ENCODE measurements around the gene ATF5. TPM values are rescaled to one million over a fixed set of nuclear protein-coding genes. Genes with fewer than 3 reads are reported as not detected.
"Not testable (repeated sequence)": the region's sequence is repeated elsewhere in the genome, so short reads cannot be mapped to it uniquely, and the experiment has no call there.

ATF5 gene
- total RNA-seq, 2 donors from 2014 or later, result 7.4 to 12.0 TPM

DNA sequence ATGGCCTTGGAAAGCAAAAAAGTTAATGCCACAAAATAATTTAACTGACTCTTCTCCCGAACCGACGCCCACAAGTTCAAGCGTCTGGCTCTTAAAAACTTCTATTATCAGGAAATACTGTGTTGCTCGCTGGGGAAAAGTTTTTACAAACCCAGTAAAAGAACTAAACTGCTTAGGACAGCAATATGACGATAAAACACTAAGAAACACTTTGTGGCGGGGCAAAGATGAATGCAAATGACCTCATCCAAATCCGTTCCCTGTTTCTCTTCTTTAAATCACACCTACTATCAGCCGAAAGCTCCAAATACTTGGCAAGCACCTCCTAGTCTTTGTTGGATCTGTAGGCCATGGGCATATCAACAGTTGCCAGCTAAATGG is 27.1 kb downstream of the ATF5 start:
- Mint-ChIP-seq H3K27me3 (ENCODE audit: insufficient read depth) (no peaks in the 10 kb centered on the region), H3K4me3 (no peak overlapping the region)
- 93 to 94% methylated on average over 9 of the region's 9 CpGs for WGBS, 2 experiments (ENCODE audit: insufficient coverage in 1 of 2, insufficient read length in 1 of 2)

DNA sequence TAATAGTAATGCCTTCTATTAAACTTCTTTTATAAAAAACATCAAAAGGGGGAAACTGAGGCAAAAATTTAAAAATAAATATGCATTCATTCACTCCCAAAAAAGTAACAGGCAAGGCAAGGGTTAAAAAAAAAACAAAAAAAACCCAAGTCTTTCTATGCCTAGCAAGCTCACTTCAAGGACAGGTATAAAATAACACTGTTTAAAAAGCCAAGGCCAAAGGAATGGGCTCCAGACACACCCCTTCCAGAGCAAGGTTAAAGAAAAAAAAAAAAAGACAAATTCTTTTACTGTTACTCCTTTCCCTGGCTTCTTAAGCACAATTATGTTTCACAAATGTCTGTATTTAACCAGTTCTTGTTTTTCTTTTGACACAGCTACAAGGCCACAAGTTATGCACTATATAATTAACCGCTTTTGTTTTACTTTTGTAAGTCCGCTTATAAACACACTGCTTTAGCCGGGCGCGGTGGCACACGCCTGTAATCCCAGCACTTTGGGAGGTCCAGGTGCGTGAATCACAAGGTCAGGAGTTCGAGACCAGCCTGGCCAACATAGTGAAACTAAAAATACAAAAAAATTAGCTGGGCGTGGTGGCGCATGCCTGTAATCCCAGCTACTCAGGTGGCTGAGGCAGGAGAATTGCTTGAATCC is 28.4 kb downstream of the ATF5 start:
- Mint-ChIP-seq H3K4me1 (peaks cover 2% of the 10 kb centered on the region), H3K9me3 (peaks cover 7% of the 10 kb centered on the region), H3K36me3 (ENCODE audit: low read depth) (no peaks in the 10 kb centered on the region), H3K27me3 (ENCODE audit: insufficient read depth) (peaks cover 6% of the 10 kb centered on the region), H3K4me3 (no peak overlapping the region), H3K27ac (no peak overlapping the region)
- Histone ChIP-seq H3K27me3 (ENCODE audit: control insufficient read depth, insufficient read depth, low read length, poor library complexity, severe bottlenecking) (no peaks in the 10 kb centered on the region), H3K4me3 (ENCODE audit: low read length) (no peak overlapping the region), H3K36me3 (ENCODE audit: control insufficient read depth, insufficient read depth, low read length) (no peaks in the 10 kb centered on the region), H3K9ac (ENCODE audit: extremely low read depth, low read length, poor library complexity, severe bottlenecking) (no peak overlapping the region), H3K9me3 (ENCODE audit: control insufficient read depth, low read length) (no peaks in the 10 kb centered on the region), H3K4me1 (ENCODE audit: control insufficient read depth, insufficient read depth, low read length) (no peaks in the 10 kb centered on the region), H3K27ac (ENCODE audit: low read depth, low read length) (no peak overlapping the region)
- DNase-seq, result no peak
- WGBS, 2 experiments (ENCODE audit: insufficient coverage in 1 of 2, insufficient read length in 1 of 2), result 87 to 90% methylated on average over 10 of the region's 10 CpGs
- TF ChIP-seq, protein P1, sequence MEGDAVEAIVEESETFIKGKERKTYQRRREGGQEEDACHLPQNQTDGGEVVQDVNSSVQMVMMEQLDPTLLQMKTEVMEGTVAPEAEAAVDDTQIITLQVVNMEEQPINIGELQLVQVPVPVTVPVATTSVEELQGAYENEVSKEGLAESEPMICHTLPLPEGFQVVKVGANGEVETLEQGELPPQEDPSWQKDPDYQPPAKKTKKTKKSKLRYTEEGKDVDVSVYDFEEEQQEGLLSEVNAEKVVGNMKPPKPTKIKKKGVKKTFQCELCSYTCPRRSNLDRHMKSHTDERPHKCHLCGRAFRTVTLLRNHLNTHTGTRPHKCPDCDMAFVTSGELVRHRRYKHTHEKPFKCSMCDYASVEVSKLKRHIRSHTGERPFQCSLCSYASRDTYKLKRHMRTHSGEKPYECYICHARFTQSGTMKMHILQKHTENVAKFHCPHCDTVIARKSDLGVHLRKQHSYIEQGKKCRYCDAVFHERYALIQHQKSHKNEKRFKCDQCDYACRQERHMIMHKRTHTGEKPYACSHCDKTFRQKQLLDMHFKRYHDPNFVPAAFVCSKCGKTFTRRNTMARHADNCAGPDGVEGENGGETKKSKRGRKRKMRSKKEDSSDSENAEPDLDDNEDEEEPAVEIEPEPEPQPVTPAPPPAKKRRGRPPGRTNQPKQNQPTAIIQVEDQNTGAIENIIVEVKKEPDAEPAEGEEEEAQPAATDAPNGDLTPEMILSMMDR (conservative IDR thresholded peaks at IDR 0.05), result no peak

More for the DNA sequence above, 27.1 kb downstream of the ATF5 start:
- Mint-ChIP-seq H3K4me1 (peaks cover 2% of the 10 kb centered on the region), H3K9me3 (peaks cover 7% of the 10 kb centered on the region), H3K27ac (no peak overlapping the region), H3K36me3 (ENCODE audit: low read depth) (no peaks in the 10 kb centered on the region)
- TF ChIP-seq, protein P1 (conservative IDR thresholded peaks at IDR 0.05), result no peak
- no peak overlapping the region for H3K4me3 ChIP-seq (ENCODE audit: low read length)
- H3K36me3 ChIP-seq (ENCODE audit: control insufficient read depth, insufficient read depth, low read length), result no peaks in the 10 kb centered on the region
- H3K9ac ChIP-seq (ENCODE audit: extremely low read depth, low read length, poor library complexity, severe bottlenecking), result no peak overlapping the region
- no peaks in the 10 kb centered on the region for H3K4me1 ChIP-seq (ENCODE audit: control insufficient read depth, insufficient read depth, low read length)
- H3K27ac ChIP-seq (ENCODE audit: low read depth, low read length), result no peak overlapping the region
- no peak for DNase-seq
- no peaks in the 10 kb centered on the region for H3K27me3 ChIP-seq (ENCODE audit: control insufficient read depth, insufficient read depth, low read length, poor library complexity, severe bottlenecking)
- H3K9me3 ChIP-seq (ENCODE audit: control insufficient read depth, low read length), result no peaks in the 10 kb centered on the region

DNA sequence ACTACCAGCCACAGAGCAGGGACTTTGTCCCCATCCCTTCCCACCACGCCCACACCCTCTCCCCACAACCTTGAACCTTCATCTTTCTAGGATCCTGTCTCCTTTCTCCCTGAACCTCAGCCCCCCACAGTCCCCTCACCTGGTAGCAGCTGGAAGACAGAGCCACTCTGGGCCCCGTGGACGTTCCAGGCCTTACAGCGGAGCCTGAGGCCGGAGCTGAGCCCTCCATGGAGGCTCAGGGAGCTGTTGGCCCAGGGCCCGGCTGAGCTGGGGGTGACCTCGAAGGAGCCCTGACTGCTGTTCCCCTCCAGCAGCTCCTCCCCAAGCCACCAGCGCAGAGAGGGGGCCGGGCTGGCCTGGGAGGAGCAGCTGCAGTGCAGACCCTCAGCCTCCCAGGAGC is 29.1 kb downstream of the ATF5 start:
- H3K9me3 Mint-ChIP-seq; H3K27me3 ChIP-seq (ENCODE audit: control insufficient read depth, insufficient read depth, low read length, poor library complexity, severe bottlenecking); H3K27me3 Mint-ChIP-seq (ENCODE audit: insufficient read depth); H3K36me3 Mint-ChIP-seq (ENCODE audit: low read depth); H3K36me3 ChIP-seq (ENCODE audit: control insufficient read depth, insufficient read depth, low read length); H3K4me3 Mint-ChIP-seq; H3K9ac ChIP-seq (ENCODE audit: extremely low read depth, low read length, poor library complexity, severe bottlenecking); H3K4me3 ChIP-seq (ENCODE audit: low read length); H3K9me3 ChIP-seq (ENCODE audit: control insufficient read depth, low read length); DNase-seq; H3K27ac ChIP-seq (ENCODE audit: low read depth, low read length); H3K27ac Mint-ChIP-seq; H3K4me1 Mint-ChIP-seq; H3K4me1 ChIP-seq (ENCODE audit: control insufficient read depth, insufficient read depth, low read length): not testable (repeated sequence)
- 50 to 79% methylated on average over 1 to 8 of the region's 9 CpGs for WGBS, 2 experiments (ENCODE audit: insufficient coverage in 1 of 2, insufficient read length in 1 of 2)

DNA sequence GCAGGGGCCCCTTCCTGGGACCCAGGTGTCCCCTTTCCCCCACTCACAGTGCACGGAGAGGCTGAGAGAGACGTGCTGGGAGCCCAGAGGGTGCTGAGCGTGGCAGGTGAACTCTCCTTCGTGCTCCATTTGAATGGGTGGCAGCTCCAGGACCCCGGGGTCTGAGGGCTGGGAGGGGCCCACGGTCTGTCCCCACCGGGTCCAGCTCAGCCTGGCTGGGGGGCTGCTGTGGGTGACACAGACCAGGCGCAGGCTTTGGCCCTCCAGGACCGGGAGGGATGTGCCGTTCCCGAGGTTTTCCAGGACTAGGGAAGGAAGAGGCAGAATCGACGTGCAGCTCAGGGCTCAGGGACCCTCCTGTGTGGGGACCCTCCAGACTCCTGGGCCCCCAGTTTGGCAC is 29.6 kb downstream of the ATF5 start:
- H3K9me3 Mint-ChIP-seq, result not testable (repeated sequence)
- 82 to 87% methylated on average over 9 to 13 of the region's 13 CpGs for WGBS, 2 experiments (ENCODE audit: insufficient coverage in 1 of 2, insufficient read length in 1 of 2)

DNA sequence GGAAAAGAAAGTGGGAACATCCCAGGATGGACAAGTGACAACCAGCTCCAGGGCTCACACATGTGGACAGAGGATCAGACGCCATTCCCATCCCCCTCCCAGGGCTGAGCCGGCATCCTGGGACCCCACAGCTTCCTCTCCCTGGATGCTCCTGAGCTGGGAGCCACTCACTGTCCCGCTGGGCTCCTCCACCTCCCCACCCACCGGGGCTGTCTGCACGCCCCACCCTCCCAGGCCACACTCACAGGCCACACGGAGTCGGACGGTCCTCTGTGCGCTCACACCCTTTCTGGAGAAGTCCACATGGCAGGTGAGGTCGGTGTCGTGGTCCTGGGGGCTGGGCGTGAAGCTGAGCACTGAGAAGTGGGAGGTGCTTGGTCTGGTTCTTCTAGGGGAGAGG is 30.9 kb downstream of the ATF5 start:
- H3K27ac ChIP-seq (ENCODE audit: low read depth, low read length); H3K9ac ChIP-seq (ENCODE audit: extremely low read depth, low read length, poor library complexity, severe bottlenecking); H3K36me3 Mint-ChIP-seq (ENCODE audit: low read depth); H3K27me3 Mint-ChIP-seq (ENCODE audit: insufficient read depth); H3K36me3 ChIP-seq (ENCODE audit: control insufficient read depth, insufficient read depth, low read length); H3K9me3 ChIP-seq (ENCODE audit: control insufficient read depth, low read length); H3K4me1 ChIP-seq (ENCODE audit: control insufficient read depth, insufficient read depth, low read length); H3K27ac Mint-ChIP-seq; DNase-seq; H3K4me1 Mint-ChIP-seq; H3K27me3 ChIP-seq (ENCODE audit: control insufficient read depth, insufficient read depth, low read length, poor library complexity, severe bottlenecking); H3K4me3 ChIP-seq (ENCODE audit: low read length); H3K4me3 Mint-ChIP-seq: not testable (repeated sequence)
- H3K9me3 Mint-ChIP-seq, result peaks cover 14% of the 10 kb centered on the region
- WGBS, 2 experiments (ENCODE audit: insufficient coverage in 1 of 2, insufficient read length in 1 of 2), result no CpG with 5 or more reads among the region's 12 CpGs

More for the DNA sequence above, 29.6 kb downstream of the ATF5 start:
- not testable (repeated sequence) for H3K4me3 ChIP-seq (ENCODE audit: low read length); H3K36me3 Mint-ChIP-seq (ENCODE audit: low read depth); H3K27ac ChIP-seq (ENCODE audit: low read depth, low read length); H3K4me3 Mint-ChIP-seq; H3K36me3 ChIP-seq (ENCODE audit: control insufficient read depth, insufficient read depth, low read length); H3K27me3 ChIP-seq (ENCODE audit: control insufficient read depth, insufficient read depth, low read length, poor library complexity, severe bottlenecking); H3K4me1 ChIP-seq (ENCODE audit: control insufficient read depth, insufficient read depth, low read length); H3K9ac ChIP-seq (ENCODE audit: extremely low read depth, low read length, poor library complexity, severe bottlenecking); H3K4me1 Mint-ChIP-seq; H3K27ac Mint-ChIP-seq; H3K9me3 ChIP-seq (ENCODE audit: control insufficient read depth, low read length); DNase-seq; H3K27me3 Mint-ChIP-seq (ENCODE audit: insufficient read depth)

DNA sequence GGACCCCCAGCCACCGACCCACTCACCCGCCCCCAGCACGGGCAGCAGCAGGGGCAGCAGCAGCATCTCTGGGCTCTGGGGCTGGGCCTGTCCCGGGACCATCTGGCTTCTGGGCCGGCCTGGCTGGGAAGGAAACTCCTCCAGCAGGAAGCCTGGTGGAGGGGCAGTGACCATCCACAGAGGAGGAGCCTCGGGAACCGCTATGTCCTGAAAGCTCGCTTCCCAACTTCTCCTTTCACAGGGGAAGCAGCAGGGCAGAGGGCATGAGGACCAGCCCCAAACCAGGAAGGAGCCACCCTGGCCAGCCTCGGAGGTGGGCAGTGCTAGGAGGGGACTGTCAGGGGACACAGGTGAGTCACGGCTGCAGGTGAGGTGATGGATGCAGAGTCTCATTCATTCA is 32.0 kb downstream of the ATF5 start, which contains the start of gene SIGLEC11:
TSS of gene SIGLEC11 (minus strand) at position 193 of the 400 bp plus-strand sequence. CDS start at position 102, 91 bp downstream.
- not testable (repeated sequence) for H3K4me3 ChIP-seq (ENCODE audit: low read length); H3K4me1 Mint-ChIP-seq; H3K27ac ChIP-seq (ENCODE audit: low read depth, low read length); H3K4me1 ChIP-seq (ENCODE audit: control insufficient read depth, insufficient read depth, low read length); H3K9ac ChIP-seq (ENCODE audit: extremely low read depth, low read length, poor library complexity, severe bottlenecking); H3K27ac Mint-ChIP-seq; H3K36me3 Mint-ChIP-seq (ENCODE audit: low read depth); H3K27me3 Mint-ChIP-seq (ENCODE audit: insufficient read depth); H3K4me3 Mint-ChIP-seq; H3K9me3 ChIP-seq (ENCODE audit: control insufficient read depth, low read length); H3K27me3 ChIP-seq (ENCODE audit: control insufficient read depth, insufficient read depth, low read length, poor library complexity, severe bottlenecking); DNase-seq; H3K36me3 ChIP-seq (ENCODE audit: control insufficient read depth, insufficient read depth, low read length)
- H3K9me3 Mint-ChIP-seq, result peaks cover 18% of the 10 kb centered on the region
- 67 to 89% methylated on average over 1 to 5 of the region's 10 CpGs for WGBS, 2 experiments (ENCODE audit: insufficient coverage in 1 of 2, insufficient read length in 1 of 2)

All from endodermal cell (in vitro differentiated cells).